Thoracic aorta (tissue), 2 donors: ENCODE measurements around the gene ADRM1. TPM values are rescaled to one million over a fixed set of nuclear protein-coding genes. Genes with fewer than 3 reads are reported as not detected.

Experiments used
- ATAC-seq: fragments of 150-250 bp; one replicate; pipeline ENCODE4 v1.8.0; 2017; ENCODE audit warnings: low read depth; ENCODE audit not compliant: insufficient number of reproducible peaks, low FRiP score
- DNase-seq: peaks from one replicate; pipeline ENCODE4 v3.0.0-alpha.2; 2020; ENCODE audit warnings: low spot score
- H3K27ac ChIP-seq, 2 donors: fragments of 200-600 bp; sonication (generic); 1 replicate in 1 of 2; 2 replicates in 1 of 2; pipeline ENCODE4 v1.5.1; 2016; ENCODE audit warnings: mild to moderate bottlenecking in 2 of 2, moderate library complexity in 2 of 2
- H3K27me3 ChIP-seq: fragments of 200-600 bp; sonication (generic); replicated peaks from 2 replicates; pipeline ENCODE4 v1.6.0; 2016; ENCODE audit warnings: mild to moderate bottlenecking; ENCODE audit not compliant: insufficient read depth
- H3K36me3 ChIP-seq: fragments of 200-600 bp; sonication (generic); one replicate; pipeline ENCODE4 v1.5.1; 2016
- H3K4me1 ChIP-seq, 2 donors: fragments of 200-600 bp; sonication (generic); 1 replicate in 1 of 2; 2 replicates in 1 of 2; pipeline versions ENCODE4 v1.5.1 to v1.6.0; 2016; ENCODE audit warnings: low read depth in 2 of 2, mild to moderate bottlenecking in 1 of 2; ENCODE audit not compliant: control insufficient read depth in 1 of 2
- H3K4me3 ChIP-seq: fragments of 200-600 bp; sonication (generic); 2 replicates; pipeline ENCODE4 v1.5.1; 2016; ENCODE audit warnings: mild to moderate bottlenecking
- H3K9me3 ChIP-seq: fragments of 200-600 bp; sonication (generic); 2 replicates; pipeline ENCODE4 v1.5.1; 2016
- total RNA-seq, 2 donors: library from RNA; depleted of rRNA; stranded (reverse); fragments of >200 nt; gene quantifications; one replicate each; pipeline versions ENCODE4 v1.1.0 to v1.2.3, GENCODE V29; 2016
- TF ChIP-seq, protein P1 (sequence below): fragments of 200-600 bp; sonication (generic); IDR thresholded peaks from one replicate; pipeline ENCODE4 v1.5.1; 2019; ENCODE audit warnings: antibody characterized with exemption

ADRM1 gene
- total RNA-seq, 2 donors from 2014 or later, result 98.8 to 113 TPM

DNA sequence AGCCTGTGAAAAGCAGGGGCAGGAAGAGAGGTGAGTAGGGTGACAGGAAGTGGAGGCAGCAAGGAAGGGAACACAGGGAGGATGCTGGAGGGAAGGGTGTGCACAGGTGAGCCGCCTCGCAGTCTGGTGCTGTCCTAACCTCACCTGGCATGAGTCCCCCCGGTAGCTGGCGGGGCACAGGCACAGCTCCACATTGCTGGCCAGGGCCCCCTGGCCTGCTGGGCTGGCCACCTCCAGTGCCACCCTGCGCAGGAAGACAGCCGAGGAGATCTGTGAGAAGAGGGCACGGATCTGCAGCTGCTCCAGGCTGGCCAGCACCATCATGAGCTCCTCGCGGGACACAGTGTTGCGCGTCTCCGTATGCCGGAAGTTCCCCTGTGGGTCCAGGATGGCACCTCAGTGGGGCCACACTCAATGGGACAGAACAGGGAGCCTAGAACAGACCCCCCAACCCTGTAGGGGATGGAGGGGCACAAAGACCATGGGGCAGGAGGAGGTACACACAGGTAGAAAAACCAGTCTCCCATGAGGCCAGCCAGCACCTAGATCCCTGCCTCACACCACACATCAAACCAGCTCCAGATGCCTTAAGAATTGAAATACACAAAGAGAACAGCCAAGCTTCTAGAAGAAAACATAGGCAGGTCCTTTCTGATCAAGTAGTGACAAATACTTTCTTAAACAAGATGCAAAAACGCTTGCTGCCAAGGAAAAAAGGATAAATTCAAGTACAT is 22.5 kb downstream of the ADRM1 start:
- DNase-seq (no peak), ATAC-seq (no peak)
- H3K27ac ChIP-seq, result no peak overlapping the region
- H3K27me3 ChIP-seq, result no peaks in the 10 kb centered on the region
- H3K9me3 ChIP-seq, result no peaks in the 10 kb centered on the region
- H3K4me3 ChIP-seq, result no peak overlapping the region
- TF ChIP-seq, protein P1, sequence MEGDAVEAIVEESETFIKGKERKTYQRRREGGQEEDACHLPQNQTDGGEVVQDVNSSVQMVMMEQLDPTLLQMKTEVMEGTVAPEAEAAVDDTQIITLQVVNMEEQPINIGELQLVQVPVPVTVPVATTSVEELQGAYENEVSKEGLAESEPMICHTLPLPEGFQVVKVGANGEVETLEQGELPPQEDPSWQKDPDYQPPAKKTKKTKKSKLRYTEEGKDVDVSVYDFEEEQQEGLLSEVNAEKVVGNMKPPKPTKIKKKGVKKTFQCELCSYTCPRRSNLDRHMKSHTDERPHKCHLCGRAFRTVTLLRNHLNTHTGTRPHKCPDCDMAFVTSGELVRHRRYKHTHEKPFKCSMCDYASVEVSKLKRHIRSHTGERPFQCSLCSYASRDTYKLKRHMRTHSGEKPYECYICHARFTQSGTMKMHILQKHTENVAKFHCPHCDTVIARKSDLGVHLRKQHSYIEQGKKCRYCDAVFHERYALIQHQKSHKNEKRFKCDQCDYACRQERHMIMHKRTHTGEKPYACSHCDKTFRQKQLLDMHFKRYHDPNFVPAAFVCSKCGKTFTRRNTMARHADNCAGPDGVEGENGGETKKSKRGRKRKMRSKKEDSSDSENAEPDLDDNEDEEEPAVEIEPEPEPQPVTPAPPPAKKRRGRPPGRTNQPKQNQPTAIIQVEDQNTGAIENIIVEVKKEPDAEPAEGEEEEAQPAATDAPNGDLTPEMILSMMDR, result no peak
- H3K4me1 ChIP-seq, result no peaks in the 10 kb centered on the region
- peaks cover 68% of the 10 kb centered on the region for H3K36me3 ChIP-seq

DNA sequence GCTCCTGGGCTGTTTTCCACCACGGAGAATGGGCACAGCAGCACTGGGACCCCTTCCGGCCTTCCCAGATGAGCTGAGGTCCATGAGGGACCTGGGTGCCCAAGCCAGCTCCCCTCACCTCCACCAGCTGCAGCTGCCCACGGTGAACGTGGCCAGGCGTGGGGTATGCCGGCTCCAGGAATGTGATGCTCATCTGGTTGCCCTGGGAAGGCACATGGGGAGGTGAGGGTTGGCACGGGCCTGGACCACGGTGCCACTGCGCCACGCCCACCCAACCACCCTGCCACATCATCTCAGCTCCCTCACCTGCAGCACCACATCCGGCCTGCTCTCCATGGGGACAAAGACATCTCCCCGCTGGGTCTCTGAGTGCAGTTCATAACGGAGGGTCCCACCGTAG is 23.8 kb downstream of the ADRM1 start:
- Histone ChIP-seq H3K27ac (no peak overlapping the region), H3K4me1 (no peaks in the 10 kb centered on the region), H3K9me3 (no peaks in the 10 kb centered on the region), H3K27me3 (no peaks in the 10 kb centered on the region), H3K36me3 (peaks cover 72% of the 10 kb centered on the region), H3K4me3 (no peak overlapping the region)
- TF ChIP-seq, protein P1, result no peak
- no peak for DNase-seq
- ATAC-seq, result no peak

DNA sequence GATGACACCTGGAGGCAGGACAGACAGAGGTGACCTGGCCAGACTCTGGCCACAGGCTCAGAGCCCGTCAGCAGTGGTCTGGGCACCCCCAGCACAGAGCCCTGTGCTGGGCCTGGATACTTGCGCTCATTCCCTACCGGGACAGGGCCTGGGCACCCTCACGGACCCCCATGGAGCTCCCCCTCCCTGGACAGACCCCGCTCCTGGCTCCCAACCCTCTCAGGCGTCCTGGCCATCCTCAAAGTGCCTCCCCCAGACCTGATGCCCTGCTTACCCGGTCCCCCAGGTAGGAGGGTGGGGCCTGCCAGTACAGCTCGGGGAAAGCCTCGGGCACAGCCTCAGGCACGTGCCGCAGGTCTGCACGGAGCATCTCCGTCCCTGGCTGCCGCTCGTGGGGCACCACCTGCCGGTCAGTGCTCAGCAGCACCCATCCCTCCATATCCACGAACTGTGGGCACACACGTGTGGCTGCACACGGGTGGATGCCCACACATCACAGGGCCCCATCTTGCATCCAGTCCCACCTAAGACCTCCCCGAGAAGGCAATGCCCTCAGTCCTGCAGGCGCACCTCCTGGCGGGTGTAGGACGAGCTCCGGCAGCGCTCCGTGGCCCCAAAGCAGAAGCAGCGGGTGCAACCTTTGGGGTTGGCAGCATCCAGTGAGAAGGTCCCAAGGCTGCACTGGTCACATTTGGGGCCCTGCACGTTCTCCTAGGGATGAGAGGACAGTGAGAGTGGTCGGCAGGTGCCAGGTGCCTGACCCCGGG is 24.3 kb downstream of the ADRM1 start:
- TF ChIP-seq, protein P1, result no peak
- H3K9me3 ChIP-seq, result no peaks in the 10 kb centered on the region
- no peaks in the 10 kb centered on the region for H3K4me1 ChIP-seq
- no peaks in the 10 kb centered on the region for H3K27me3 ChIP-seq
- no peak overlapping the region for H3K27ac ChIP-seq
- H3K4me3 ChIP-seq, result no peak overlapping the region
- DNase-seq, result no peak
- peaks cover 75% of the 10 kb centered on the region for H3K36me3 ChIP-seq
- ATAC-seq, result no peak

DNA sequence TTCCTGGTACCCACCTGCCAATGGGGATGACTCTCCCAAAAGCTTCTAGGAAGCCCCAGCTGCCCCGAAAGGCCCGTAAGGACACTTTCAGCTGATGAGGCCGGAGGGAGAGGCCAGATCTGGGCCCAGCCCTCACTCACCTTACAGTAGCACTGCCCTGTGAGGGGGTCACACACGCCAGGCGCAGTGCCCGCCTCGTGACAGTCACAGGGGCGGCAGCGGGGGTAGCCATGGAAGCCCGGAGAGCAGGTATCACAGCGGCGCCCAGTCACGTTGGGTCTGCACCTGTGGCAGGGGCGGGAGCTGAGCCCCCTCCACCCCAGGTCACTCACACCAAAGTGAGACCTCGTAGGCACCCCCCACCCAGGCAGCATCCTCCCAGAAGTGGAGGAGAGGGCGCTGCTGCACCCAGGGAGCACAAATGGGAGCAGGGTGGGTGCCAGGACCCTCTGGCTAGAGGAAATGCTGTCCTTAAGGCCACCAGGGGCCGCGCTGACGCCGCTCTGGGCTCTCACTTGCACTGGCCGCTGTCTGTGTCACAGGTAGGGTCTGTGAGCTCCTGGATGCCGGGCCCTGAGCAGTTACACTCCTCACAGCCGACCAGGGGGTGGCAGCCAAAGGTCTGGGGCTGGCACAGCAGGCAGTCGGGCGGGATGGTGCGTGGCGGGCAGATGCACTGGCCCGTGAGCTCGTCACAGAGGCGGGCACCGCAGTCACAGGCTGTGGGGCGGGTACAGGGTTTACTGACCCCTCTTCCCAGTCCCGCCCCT is 25.1 kb downstream of the ADRM1 start:
- TF ChIP-seq, protein P1, result no peak
- H3K36me3 ChIP-seq, result peaks cover 82% of the 10 kb centered on the region
- ATAC-seq, result no peak

More for the DNA sequence above, 25.1 kb downstream of the ADRM1 start:
- Histone ChIP-seq H3K4me1 (no peaks in the 10 kb centered on the region), H3K27ac (no peak overlapping the region), H3K4me3 (no peak overlapping the region), H3K9me3 (no peaks in the 10 kb centered on the region), H3K27me3 (no peaks in the 10 kb centered on the region)
- no peak for DNase-seq
